HG02943 (cell line): ENCODE results near the gene KCP.

Experiments
- ATAC-seq: cut with Tn5 transposase; IDR thresholded peaks from one replicate; pipeline ENCODE4 v1.9.1; 2021; ENCODE audit warnings: mild to moderate bottlenecking, low read depth, moderate library complexity; ENCODE audit not compliant: unreplicated experiment

Gene KCP

DNA sequence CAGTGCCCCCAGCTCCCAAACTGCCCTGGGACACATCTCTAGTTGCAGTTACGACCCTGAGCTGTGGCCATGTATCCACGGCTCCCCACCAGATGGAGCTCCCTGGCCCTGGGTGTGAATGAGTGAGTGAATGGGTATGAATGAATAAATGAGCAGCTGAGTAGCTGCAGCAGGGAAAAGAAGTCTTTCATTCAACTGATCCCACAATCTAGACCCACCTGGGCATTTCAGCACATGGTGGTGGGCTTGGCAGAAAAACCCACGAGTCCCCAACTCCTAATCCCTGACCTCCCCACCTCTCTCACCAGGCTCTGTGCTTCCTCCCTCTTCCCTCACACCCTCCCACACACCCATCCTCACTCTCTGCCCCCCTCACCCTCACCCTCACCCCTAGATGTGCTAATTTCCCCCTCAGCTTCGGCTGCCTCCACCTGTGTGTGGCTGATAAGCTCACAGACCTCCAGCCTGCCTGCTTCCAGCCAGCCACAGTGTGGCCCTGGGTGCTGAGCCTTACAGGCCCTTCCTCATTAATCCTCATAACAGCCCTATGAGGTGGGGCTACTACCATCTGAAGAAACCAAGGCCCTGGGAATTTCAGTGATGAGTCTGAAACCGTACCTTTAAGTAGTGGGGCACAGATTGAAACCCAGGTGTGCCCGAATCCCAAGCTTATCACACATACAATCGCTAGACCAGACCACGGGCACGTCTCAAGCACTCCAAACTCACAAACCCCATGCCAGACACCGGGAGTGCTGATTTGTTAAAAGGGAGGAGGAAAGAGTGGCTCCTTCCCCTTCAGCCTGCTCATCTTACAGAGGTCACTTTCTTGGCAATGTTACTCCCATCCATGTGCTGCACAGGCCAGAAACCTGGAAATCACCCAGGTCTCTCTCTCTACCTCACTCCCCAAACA, 50.1 kb downstream of the KCP start:
- ATAC-seq, result no peak

DNA sequence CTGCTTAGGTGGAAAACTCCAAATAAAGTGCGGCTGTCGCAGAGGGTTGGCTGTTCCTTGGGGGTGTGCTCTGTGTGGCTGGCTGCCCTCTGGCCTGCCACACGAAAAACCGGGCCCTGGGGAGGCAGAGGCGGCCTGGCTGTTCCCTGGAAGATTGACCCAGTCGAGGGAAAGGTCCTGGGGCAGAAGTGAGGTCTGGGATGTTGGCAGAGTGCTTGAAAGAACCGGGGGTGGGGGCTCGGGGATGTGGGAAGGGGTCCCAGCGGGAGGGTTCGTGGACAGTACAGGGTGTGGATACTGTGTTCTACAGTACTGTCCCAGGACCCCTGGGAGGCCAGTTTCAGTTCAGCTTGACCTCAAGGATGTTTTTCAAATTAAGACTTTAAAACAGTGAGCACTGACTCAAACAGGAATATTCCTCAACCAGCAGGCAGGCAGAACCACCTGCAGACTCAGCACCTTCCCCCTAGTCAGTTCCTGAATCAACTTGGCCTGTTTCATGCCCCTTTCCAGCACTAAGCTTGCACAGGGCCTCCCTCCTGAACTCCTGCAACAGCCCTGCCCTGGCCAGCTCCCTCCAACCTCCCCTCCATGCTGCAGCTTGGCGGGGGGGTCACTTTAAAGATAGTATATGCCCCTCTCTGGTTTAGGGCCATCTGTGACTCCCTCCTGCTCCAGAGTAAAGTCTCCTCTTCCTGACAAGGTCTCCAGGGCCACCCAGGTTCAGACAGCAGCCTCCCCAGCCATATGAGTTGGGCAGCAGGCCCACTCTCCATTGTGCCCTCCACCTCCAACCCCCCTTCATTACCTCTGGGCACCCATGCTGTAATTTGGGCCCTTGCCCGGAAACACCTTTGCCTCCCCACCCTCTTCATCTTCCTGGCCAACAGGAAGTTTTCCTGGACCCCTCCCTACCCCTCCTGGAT, 51.0 kb downstream of the KCP start:
- ATAC-seq, result no peak

DNA sequence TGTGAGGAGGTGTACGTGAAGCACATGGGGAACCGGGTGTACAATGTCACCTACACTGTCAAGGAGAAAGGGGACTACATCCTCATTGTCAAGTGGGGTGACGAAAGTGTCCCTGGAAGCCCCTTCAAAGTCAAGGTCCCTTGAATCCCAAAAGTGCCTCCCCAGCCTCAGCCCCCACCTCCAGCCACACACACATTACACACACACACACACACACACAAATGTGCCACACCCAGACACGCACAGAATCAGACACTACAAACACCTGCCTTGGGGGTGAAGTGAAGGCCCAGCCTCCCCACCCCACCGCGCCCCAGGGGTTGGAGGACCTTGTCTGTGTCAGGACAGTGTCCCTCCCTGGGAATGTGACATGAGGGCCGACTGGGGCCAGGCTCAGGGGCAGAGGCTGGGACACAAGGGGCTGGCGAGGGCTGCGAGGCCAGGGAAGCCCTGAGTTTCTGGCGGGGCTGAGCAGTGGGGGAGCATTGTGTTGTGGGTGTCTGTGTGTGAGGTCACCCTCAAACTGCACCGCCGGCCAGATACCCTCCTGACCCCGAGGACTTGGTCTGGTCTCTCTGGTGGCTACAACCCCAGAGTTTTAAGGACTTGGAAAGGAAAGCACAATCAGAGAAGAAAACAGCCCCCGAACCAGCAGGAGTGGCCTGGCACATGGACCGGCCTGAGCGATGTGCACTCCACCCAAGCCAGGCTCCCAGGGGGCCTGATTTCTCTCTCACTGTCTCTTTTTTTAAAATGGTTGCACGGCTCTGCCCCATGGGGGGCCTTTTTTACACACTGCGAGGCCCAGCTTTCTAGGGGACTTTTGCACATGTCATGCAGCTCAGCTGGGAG, 51.9 kb downstream of the KCP start:
- no peak for ATAC-seq

DNA sequence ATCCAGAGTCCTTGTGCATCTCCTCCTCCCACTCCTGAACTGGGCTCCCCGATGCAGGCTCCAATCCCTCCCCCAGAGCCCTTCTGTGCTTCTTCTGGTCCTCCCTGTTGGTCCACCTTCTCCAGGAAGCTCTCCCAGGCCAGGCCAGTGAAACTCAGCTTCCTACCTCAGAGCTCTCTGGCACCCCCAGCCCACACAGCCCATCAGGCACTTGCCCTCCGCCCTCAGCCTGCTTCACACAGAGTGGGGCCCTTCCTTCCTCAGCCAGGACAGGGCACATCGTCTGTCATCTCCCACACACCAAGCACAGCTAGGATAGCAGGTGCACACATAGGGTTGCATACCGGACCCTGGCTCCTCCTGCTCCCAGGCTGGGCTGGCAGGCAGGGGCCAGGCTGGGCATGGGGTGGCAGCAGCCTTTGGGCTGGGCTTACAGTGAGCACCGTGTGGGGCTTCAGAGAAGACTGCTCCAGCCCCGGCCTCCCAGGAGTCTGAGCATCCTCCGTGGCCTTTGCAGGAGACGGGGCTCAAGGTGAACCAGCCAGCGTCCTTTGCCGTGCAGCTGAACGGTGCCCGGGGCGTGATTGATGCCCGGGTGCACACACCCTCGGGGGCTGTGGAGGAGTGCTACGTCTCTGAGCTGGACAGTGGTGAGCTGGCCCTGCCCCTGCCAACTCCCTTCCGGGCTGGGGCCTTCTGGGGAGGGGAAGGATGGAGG, 54.3 kb downstream of the KCP start:
- ATAC-seq, result no peak

DNA sequence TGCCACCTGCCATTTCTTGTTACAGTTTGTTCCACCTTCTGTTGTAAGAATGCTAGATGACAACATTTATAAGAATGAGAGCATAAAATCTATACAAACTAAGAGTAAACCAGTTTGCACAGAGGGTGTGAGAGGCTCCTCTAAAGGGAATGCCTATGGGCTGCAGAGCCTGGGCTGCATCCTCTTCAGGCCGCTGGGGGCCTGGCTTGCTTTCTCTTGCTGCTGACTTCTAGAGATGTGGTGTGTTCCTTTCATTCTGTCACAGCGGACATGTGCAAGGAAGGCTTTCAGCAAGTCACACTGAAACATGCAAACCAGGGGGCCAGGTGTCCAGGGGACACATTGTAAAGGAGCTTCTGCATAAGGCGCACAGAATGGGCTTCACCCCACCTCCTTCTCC, 55.0 kb downstream of the KCP start:
- ATAC-seq, result no peak

DNA sequence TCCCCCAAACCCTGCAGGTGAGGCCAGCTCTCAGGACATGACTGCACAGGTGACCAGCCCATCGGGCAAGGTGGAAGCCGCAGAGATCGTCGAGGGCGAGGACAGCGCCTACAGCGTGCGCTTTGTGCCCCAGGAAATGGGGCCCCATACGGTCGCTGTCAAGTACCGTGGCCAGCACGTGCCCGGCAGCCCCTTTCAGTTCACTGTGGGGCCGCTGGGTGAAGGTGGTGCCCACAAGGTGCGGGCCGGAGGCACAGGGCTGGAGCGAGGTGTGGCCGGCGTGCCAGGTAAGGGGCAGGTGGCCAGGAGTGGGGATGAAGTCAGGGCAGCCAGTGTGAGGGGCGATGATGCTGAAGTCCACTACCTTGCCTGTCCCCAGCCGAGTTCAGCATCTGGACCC, 56.1 kb downstream of the KCP start:
- ATAC-seq, result no peak

DNA sequence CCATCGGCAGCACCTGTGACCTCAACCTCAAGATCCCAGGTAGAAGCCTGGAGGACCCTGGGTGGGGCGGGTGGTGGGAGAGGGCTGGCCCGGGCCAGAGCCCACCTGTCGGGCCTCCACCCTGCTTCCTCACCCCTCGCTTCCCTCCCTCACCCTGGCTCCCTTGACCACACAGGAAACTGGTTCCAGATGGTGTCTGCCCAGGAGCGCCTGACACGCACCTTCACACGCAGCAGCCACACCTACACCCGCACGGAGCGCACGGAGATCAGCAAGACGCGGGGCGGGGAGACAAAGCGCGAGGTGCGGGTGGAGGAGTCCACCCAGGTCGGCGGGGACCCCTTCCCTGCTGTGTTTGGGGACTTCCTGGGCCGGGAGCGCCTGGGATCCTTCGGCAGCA, 56.7 kb downstream of the KCP start:
- ATAC-seq, result no peak

DNA sequence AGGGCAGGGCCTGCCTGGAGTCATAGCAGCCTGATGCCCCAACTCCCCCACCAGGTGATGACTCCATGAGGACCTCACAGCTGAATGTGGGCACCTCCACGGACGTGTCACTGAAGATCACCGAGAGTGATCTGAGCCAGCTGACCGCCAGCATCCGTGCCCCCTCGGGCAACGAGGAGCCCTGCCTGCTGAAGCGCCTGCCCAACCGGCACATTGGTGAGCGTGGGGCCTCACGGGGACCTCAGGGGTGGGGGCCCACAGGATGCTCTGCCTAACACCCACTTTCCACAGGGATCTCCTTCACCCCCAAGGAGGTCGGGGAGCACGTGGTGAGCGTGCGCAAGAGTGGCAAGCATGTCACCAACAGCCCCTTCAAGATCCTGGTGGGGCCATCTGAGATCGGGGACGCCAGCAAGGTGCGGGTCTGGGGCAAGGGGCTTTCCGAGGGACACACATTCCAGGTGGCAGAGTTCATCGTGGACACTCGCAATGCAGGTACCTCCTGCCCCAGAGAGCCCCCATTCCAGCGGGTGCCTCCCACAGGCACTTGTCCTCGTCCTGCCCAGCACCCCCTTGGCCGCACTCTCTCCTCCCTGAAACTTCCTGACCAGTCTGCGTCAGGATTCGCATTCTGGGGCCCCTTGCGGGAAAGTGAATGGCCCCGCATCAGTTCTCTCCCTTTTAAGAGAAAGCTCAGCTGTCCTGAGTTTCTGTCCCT, 57.8 kb downstream of the KCP start:
- ATAC-seq, result no peak

DNA sequence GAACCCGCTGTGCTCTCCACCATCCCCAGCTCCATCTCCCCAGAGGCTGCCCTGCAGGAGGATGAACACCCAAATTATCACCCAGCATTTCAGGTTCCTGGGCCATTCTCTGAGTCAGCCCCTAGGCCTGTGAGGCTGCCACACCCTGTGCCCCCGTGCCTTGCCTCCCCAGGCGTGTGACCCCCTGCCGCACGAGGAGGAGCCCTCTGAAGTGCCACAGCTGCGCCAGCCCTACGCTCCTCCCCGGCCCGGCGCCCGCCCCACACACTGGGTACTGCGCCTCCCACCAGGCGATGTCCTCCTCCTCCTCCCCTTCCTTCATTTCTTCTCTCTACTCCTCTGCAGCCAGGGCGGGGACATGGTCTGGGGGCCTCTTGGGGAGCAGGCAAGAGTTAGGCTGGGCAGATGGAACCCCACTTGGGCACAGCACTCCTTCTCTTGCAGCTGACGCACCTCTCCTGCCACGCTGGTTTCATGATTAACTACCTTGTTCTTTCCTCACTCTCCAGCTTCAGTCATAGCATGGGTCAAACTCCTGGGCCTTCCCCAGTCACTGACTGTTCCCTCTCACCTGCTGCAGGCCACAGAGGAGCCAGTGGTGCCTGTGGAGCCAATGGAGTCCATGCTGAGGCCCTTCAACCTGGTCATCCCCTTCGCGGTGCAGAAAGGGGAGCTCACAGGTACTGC, 60.6 kb downstream of the KCP start:
- ATAC-seq, result no peak

DNA sequence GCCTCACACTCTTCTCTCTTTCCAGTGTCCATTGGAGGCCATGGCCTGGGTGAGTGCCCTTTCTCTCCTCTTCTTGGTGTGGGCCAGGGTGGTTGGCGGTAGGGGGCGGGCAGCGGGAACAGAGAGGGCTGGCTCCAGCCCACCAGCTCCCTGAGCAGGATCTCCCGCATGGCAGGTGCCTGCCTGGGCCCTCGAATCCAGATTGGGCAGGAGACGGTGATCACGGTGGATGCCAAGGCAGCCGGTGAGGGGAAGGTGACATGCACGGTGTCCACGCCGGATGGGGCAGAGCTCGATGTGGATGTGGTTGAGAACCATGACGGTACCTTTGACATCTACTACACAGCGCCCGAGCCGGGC, 61.4 kb downstream of the KCP start:
- no peak for ATAC-seq

DNA sequence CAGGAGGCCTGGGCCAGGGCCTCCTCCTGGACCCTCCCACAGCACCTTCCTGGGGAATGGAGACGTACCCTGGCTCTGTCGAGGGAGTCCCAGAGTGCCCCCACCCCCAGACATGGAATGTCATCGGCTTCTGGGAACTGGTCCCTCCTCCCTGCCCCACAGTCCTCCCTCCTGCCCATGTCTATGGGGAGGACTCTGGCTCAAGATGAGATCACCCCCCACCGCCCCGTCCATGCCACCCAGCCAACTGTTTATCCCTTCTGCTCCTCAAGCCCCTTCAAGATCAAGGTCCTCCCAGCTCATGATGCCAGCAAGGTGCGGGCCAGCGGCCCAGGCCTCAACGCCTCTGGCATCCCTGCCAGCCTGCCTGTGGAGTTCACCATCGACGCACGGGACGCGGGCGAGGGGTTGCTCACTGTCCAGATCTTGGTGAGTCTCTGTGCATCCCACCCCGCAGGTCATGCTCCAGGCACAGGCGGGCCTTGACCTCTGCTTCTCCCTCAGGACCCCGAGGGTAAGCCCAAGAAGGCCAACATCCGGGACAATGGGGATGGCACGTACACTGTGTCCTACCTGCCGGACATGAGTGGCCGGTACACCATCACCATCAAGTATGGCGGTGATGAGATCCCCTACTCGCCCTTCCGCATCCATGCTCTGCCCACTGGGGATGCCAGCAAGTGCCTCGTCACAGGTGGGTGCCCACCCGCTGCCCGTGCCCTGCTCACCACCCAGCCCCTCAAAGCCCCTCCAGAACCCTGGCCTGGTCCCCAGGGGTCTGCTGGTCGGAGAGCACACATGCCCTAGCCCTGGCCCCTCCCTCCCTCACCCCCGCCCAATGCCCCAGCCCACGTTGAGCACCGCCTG, 62.0 kb downstream of the KCP start:
- ATAC-seq, result no peak

DNA sequence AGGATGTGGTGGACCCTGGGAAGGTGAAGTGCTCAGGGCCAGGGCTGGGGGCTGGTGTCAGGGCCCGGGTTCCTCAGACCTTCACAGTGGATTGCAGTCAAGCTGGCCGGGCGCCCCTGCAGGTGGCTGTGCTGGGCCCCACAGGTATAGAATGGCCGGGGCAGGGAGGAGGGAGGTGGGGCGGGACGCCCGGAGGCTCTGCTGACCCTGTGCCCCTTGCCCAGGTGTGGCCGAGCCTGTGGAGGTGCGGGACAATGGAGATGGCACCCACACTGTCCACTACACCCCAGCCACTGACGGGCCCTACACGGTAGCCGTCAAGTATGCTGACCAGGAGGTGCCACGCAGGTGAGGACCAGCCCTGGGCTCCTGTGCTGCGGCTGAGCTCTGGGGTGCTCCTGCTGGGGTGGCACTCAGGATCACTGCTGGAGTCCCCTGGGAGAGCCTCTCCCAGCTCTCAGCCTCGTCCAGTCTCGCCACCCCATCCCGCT, 62.7 kb downstream of the KCP start:
- ATAC-seq, result no peak

DNA sequence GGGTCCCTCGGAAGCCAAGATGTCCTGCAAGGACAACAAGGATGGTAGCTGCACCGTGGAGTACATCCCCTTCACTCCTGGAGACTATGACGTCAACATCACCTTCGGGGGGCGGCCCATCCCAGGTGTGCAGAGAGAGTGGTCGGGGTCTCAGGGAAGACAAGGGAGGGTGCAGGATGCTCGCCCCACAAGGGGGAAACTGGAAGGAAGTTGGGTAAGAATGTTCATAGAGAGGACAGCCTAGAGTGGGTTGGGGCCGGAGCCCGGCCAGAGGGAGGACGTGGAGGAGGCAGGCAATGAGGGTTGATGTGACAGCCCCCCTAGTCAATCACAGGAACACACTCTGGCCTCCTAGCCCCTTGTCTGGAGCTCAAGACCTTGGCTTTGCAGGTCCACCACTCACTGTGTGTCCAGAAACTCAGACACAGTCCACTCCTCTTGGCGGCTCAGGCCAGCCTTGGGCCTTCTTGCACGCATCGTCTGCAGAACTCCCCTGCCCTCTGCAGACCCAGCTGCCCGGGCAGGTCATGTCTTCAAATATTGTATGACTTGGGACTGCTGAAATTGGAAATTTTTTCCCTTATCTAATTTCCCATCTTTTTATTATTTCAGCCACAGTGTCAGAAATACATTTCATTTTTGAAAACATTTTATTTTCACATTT, 63.6 kb downstream of the KCP start:
- no peak for ATAC-seq

DNA sequence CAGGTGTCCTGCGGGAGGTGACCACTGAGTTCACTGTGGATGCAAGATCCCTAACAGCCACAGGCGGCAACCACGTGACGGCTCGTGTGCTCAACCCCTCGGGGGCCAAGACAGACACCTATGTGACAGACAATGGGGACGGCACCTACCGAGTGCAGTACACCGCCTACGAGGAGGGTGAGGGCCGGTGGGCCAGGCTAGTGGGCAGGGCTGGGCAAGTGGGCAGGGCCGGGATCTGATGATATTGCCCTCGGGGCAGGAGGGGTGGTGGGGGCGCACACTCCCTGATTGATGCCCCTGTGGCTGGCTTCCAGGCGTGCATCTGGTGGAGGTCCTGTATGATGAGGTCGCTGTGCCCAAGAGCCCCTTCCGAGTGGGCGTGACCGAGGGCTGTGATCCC, 64.5 kb downstream of the KCP start:
- ATAC-seq, result no peak

DNA sequence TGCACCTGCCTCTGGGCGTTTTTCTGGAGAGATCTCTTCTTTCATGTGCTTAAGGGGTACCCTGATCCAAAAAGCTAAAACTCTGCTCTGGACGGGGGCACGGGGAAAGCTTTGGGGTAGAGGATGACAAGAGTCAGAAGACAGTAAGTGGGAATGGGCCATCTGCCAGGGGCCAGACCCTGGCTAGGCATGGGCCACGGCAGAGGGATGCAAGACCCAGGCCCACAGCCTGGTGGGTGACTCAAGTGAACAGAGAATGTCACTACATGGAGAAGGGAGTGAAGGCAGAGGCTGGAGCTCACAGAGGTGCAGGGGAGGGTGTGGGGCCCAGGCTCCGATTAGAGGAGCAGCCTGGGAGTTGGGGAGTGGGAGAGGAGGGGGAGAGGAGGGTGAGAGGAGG, 65.0 kb downstream of the KCP start:
- no peak for ATAC-seq

DNA sequence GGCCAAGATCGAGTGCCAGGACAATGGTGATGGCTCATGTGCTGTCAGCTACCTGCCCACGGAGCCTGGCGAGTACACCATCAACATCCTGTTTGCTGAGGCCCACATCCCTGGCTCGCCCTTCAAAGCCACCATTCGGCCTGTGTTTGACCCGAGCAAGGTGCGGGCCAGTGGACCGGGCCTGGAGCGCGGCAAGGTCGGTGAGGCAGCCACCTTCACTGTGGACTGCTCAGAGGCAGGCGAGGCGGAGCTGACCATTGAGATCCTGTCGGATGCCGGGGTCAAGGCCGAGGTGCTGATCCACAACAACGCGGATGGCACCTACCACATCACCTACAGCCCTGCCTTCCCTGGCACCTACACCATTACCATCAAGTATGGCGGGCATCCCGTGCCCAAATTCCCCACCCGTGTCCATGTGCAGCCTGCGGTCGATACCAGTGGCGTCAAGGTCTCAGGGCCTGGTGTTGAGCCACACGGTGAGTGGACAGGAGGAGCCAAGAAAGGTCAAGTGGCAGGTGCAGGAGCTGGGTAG, 65.7 kb downstream of the KCP start:
- ATAC-seq, result no peak
